Kidney epithelial cell (primary cell): ENCODE results near the gene STRA8. TPM values are rescaled to one million over a fixed set of nuclear protein-coding genes. Genes with fewer than 3 reads are reported as not detected.

ENCODE experiments used
- DNase-seq: peaks from one replicate; pipeline ENCODE4 v3.0.0-alpha.2; 2010; ENCODE audit warnings: low read depth
- H3K27me3 ChIP-seq: 2 replicates; pipeline ENCODE4 v1.6.0; 2011; ENCODE audit warnings: low read length; ENCODE audit not compliant: control insufficient read depth, insufficient read depth
- H3K36me3 ChIP-seq: 2 replicates; pipeline ENCODE4 v1.5.1; 2011; ENCODE audit warnings: low read length; ENCODE audit not compliant: control insufficient read depth, insufficient read depth
- H3K4me3 ChIP-seq: 2 replicates; pipeline ENCODE4 v1.5.1; 2011; ENCODE audit warnings: low read depth, mild to moderate bottlenecking, control low read depth, low read length
- CTCF ChIP-seq: IDR thresholded peaks from 2 replicates; pipeline ENCODE4 v1.5.1; 2011; ENCODE audit warnings: mild to moderate bottlenecking, moderate library complexity, low read length, control low read depth, inconsistent platforms; ENCODE audit not compliant: insufficient read depth, poor library complexity, severe bottlenecking
- total RNA-seq: library from RNA; depleted of rRNA; stranded (reverse); fragments of >200 nt; gene quantifications from 2 replicates; pipeline ENCODE4 v1.2.3, GENCODE V29; 2015

The STRA8 gene
- total RNA-seq, 1 donor from 2014 or later: not detected

GRCh38 chr7:135274495-135275268, 41.0 kb downstream of the STRA8 start:
- no peak overlapping the region for H3K4me3 ChIP-seq
- DNase-seq: peak; percentile 7
- peaks cover 2% of the 10 kb centered on the region for H3K27me3 ChIP-seq
- TF ChIP-seq CTCF: peak; percentile 76
- no peaks in the 10 kb centered on the region for H3K36me3 ChIP-seq

GRCh38 chr7:135275971-135276580, 42.4 kb downstream of the STRA8 start:
- no peaks in the 10 kb centered on the region for H3K27me3 ChIP-seq
- TF ChIP-seq CTCF: no peak
- H3K36me3 ChIP-seq: no peaks in the 10 kb centered on the region
- DNase-seq: no peak
- H3K4me3 ChIP-seq: no peak overlapping the region

GRCh38 chr7:135277161-135277560, 43.5 kb downstream of the STRA8 start:
- Histone ChIP-seq H3K27me3 (no peaks in the 10 kb centered on the region), H3K36me3 (no peaks in the 10 kb centered on the region), H3K4me3 (no peak overlapping the region)
- no peak for DNase-seq
- no peak for TF ChIP-seq CTCF

- Histone ChIP-seq H3K36me3 (no peaks in the 10 kb centered on the region), H3K27me3 (no peaks in the 10 kb centered on the region), H3K4me3 (no peak overlapping the region)
- DNase-seq: peak; percentile 57
- peak; percentile 96 for TF ChIP-seq CTCF
Measured at GRCh38 chr7:135281363-135281949, 47.8 kb downstream of the STRA8 start.

- Histone ChIP-seq H3K4me3 (no peak overlapping the region), H3K27me3 (no peaks in the 10 kb centered on the region), H3K36me3 (no peaks in the 10 kb centered on the region)
- no peak for TF ChIP-seq CTCF
- no peak for DNase-seq
Measured at GRCh38 chr7:135282561-135283254, 49.1 kb downstream of the STRA8 start.
